PFSK-1 (cell line): ENCODE measurements around the gene RPL5.

Experiments
- FOXP2 ChIP-seq: optimal IDR thresholded peaks from 2 replicates; pipeline ENCODE3; 2011; ENCODE audit warnings: borderline replicate concordance, control low read depth, inconsistent platforms; ENCODE audit not compliant: insufficient read depth; ENCODE audit errors: extremely low read length, extremely low read depth
- POLR2AphosphoS5 ChIP-seq: IDR thresholded peaks from 2 replicates; pipeline ENCODE4 v1.6.1; 2012; ENCODE audit warnings: low read depth, mild to moderate bottlenecking, control low read depth, low read length, moderate library complexity
- SIN3A ChIP-seq: IDR thresholded peaks from 2 replicates; pipeline ENCODE4 v1.6.1; 2012; ENCODE audit warnings: mild to moderate bottlenecking, low read length, moderate library complexity, borderline replicate concordance; ENCODE audit not compliant: insufficient read depth
- TAF1 ChIP-seq: IDR thresholded peaks from 2 replicates; pipeline ENCODE4 v1.6.1; 2012; ENCODE audit warnings: low read length, control low read depth, borderline replicate concordance; ENCODE audit not compliant: insufficient read depth
- TF ChIP-seq, protein P1 (sequence below), 2 experiments: IDR thresholded peaks; 2 replicates each; pipeline versions ENCODE4 v1.6.1 to v1.8.0; 2011 to 2012; ENCODE audit warnings: low read depth in 2 of 2, low read length in 2 of 2, control low read depth in 1 of 2, inconsistent platforms in 1 of 2, mild to moderate bottlenecking in 1 of 2, moderate library complexity in 1 of 2; ENCODE audit not compliant: insufficient read depth in 1 of 2

The RPL5 gene

DNA sequence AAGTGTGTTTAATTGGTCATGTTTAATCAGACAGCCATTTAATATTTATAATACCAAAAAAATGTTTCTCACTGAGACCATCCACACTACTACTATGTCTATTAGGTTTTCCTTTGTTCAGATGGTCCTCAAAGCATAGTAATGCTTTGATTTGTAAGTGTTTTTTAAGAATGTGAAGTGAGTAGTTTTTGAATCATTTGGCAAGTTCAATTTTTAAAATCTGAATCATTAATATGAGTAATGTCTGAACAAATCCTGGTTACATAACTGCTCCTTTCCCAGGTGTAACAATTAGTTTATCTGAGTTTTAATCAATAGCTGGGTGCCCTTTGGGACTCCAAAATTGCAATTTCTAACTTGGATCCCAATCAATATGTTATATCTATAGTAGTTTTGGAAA is 23.5 kb upstream of the RPL5 start:
- TF ChIP-seq FOXP2 (no peak), POLR2AphosphoS5 (no peak), TAF1 (no peak), SIN3A (no peak)
- TF ChIP-seq, protein P1, sequence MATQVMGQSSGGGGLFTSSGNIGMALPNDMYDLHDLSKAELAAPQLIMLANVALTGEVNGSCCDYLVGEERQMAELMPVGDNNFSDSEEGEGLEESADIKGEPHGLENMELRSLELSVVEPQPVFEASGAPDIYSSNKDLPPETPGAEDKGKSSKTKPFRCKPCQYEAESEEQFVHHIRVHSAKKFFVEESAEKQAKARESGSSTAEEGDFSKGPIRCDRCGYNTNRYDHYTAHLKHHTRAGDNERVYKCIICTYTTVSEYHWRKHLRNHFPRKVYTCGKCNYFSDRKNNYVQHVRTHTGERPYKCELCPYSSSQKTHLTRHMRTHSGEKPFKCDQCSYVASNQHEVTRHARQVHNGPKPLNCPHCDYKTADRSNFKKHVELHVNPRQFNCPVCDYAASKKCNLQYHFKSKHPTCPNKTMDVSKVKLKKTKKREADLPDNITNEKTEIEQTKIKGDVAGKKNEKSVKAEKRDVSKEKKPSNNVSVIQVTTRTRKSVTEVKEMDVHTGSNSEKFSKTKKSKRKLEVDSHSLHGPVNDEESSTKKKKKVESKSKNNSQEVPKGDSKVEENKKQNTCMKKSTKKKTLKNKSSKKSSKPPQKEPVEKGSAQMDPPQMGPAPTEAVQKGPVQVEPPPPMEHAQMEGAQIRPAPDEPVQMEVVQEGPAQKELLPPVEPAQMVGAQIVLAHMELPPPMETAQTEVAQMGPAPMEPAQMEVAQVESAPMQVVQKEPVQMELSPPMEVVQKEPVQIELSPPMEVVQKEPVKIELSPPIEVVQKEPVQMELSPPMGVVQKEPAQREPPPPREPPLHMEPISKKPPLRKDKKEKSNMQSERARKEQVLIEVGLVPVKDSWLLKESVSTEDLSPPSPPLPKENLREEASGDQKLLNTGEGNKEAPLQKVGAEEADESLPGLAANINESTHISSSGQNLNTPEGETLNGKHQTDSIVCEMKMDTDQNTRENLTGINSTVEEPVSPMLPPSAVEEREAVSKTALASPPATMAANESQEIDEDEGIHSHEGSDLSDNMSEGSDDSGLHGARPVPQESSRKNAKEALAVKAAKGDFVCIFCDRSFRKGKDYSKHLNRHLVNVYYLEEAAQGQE (IDR thresholded peaks at IDR 0.05; ENCODE audit: insufficient read depth in 1 of 2, low read depth in 2 of 2, low read length in 2 of 2) = no peak

DNA sequence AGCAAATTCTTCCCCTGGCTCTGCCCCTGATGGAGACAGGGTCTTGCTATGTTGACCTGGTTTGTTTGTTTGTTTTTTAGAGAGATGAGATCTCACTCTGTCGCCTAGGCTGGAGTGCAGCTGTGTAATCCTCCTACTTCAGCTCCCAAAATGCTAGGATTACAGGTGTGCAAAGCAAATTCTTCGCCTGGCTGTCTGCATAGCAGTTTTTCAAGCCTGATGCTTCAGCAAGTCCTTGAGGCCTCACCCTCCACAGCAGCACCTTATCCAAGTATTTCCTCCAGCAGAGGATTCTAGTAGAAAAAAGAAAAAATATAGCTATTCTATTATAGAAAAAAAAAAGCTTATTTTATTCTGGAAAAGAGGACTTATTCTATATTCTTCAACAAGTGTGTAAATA is 15.1 kb upstream of the RPL5 start:
- TF ChIP-seq, protein P1 (IDR thresholded peaks at IDR 0.05; ENCODE audit: insufficient read depth in 1 of 2, low read depth in 2 of 2, low read length in 2 of 2) = no peak
- no peak for TF ChIP-seq POLR2AphosphoS5
- TF ChIP-seq SIN3A = no peak
- TF ChIP-seq FOXP2 = no peak
- TF ChIP-seq TAF1 = no peak

DNA sequence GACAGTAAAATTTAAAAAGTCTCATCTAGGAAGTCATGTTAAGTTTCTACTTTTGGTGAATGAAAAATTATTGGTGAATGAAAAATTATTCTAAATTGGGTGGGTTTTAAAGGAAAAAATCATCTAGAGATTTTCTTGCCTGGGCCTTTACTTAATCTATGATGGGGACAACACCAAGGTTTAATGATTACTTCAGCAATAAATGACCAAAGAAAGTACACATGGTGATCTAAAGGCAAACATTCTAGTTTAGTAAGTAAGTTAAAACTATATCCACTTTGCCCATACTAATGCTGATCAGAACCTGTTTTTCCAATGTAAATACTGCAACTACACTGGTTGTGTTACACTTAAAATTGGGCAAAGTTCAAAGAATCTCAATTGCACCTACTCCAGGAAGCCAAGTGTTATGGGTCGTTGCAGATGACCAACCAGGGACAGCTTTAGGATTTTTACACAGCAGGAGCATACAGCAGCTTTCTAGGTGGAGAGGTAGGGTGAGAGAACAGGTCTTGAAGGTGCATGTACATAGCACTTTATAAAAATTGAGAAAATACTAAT is 14.6 kb upstream of the RPL5 start:
- no peak for TF ChIP-seq SIN3A
- TF ChIP-seq POLR2AphosphoS5 = no peak
- TF ChIP-seq, protein P1 (IDR thresholded peaks at IDR 0.05; ENCODE audit: insufficient read depth in 1 of 2, low read depth in 2 of 2, low read length in 2 of 2) = no peak
- no peak for TF ChIP-seq FOXP2
- no peak for TF ChIP-seq TAF1

DNA sequence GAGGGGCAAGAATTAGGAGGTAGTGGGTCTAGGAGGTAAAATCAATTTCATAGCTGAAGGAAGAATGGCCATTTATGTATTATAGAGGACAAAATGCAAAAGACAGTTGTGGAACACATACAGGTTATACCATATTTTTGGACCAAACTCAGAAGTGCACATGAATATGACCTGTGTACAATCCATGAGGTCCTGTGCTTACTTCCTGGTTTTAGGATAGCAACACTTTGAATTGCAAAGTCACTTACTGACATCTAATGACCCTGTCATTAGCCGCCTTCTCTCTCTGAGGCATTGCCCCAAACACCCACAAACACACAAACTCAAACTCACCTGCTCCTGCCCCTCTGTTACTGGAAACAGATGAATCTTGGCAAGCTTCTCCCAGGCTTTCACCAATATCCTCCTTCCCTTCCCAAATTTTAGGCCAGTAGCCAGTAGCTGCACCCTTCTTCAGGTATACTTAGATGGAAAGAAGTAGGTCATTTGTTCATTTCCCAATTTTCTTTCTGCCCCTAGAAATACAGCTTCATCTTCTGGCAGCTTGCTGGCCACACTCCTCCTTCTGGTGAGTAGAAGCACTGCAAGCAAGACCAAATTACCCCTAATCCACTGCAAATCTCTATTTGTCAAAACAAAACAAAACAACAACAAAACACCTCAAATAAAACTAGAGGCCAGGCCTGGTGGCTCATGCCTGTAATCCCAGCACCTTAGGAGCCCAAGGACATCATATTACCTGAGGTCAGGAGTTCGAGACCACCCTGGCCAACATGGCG is 13.7 kb upstream of the RPL5 start:
- TF ChIP-seq SIN3A (no peak), TAF1 (no peak), FOXP2 (no peak), POLR2AphosphoS5 (no peak)
- TF ChIP-seq, protein P1 (IDR thresholded peaks at IDR 0.05; ENCODE audit: insufficient read depth in 1 of 2, low read depth in 2 of 2, low read length in 2 of 2) = no peak
